ENCODE results near the gene HELT.

Gene HELT

GRCh38 chr4:185016946-185017758 is 1.1 kb upstream of the HELT start:
- Mint-ChIP-seq H3K4me3 (no peak overlapping the region), H3K9me3 (ENCODE audit: low read depth) (no peaks in the 10 kb centered on the region), H3K36me3 (no peaks in the 10 kb centered on the region), H3K27ac (peak overlapping the region; percentile 22), H3K4me1 (ENCODE audit: low read depth) (peaks cover 17% of the 10 kb centered on the region), H3K27me3 (peaks cover 47% of the 10 kb centered on the region)

- H3K27me3 Mint-ChIP-seq = peaks cover 48% of the 10 kb centered on the region
- peaks cover 17% of the 10 kb centered on the region for H3K4me1 Mint-ChIP-seq (ENCODE audit: low read depth)
- H3K9me3 Mint-ChIP-seq (ENCODE audit: low read depth) = no peaks in the 10 kb centered on the region
- H3K27ac Mint-ChIP-seq = no peak overlapping the region
- H3K36me3 Mint-ChIP-seq = no peaks in the 10 kb centered on the region
- H3K4me3 Mint-ChIP-seq = no peak overlapping the region
Observed at GRCh38 chr4:185018834-185019455, 655 bp downstream of the HELT start.

- no peaks in the 10 kb centered on the region for H3K36me3 Mint-ChIP-seq
- no peak overlapping the region for H3K4me3 Mint-ChIP-seq
- H3K27ac Mint-ChIP-seq = no peak overlapping the region
- H3K4me1 Mint-ChIP-seq (ENCODE audit: low read depth) = peaks cover 17% of the 10 kb centered on the region
- H3K9me3 Mint-ChIP-seq (ENCODE audit: low read depth) = no peaks in the 10 kb centered on the region
- peaks cover 48% of the 10 kb centered on the region for H3K27me3 Mint-ChIP-seq
Observed at GRCh38 chr4:185019456-185020292, 1.4 kb downstream of the HELT start.

- Mint-ChIP-seq H3K27me3 (peaks cover 47% of the 10 kb centered on the region), H3K27ac (no peak overlapping the region), H3K4me1 (ENCODE audit: low read depth) (peaks cover 17% of the 10 kb centered on the region), H3K9me3 (ENCODE audit: low read depth) (no peaks in the 10 kb centered on the region), H3K36me3 (no peaks in the 10 kb centered on the region), H3K4me3 (no peak overlapping the region)
Observed at GRCh38 chr4:185020293-185020808, 2.1 kb downstream of the HELT start.

GRCh38 chr4:185020863-185021761 is 2.8 kb downstream of the HELT start:
- no peak overlapping the region for H3K27ac Mint-ChIP-seq
- no peaks in the 10 kb centered on the region for H3K36me3 Mint-ChIP-seq
- peaks cover 17% of the 10 kb centered on the region for H3K4me1 Mint-ChIP-seq (ENCODE audit: low read depth)
- H3K4me3 Mint-ChIP-seq = no peak overlapping the region
- peaks cover 43% of the 10 kb centered on the region for H3K27me3 Mint-ChIP-seq
- H3K9me3 Mint-ChIP-seq (ENCODE audit: low read depth) = no peaks in the 10 kb centered on the region

- H3K9me3 Mint-ChIP-seq (ENCODE audit: low read depth) = no peaks in the 10 kb centered on the region
- no peak overlapping the region for H3K4me3 Mint-ChIP-seq
- H3K36me3 Mint-ChIP-seq = no peaks in the 10 kb centered on the region
- peaks cover 12% of the 10 kb centered on the region for H3K4me1 Mint-ChIP-seq (ENCODE audit: low read depth)
- H3K27ac Mint-ChIP-seq = no peak overlapping the region
- H3K27me3 Mint-ChIP-seq = peaks cover 46% of the 10 kb centered on the region
Observed at GRCh38 chr4:185023471-185023870, 5.2 kb downstream of the HELT start.

- Mint-ChIP-seq H3K27me3 (peaks cover 34% of the 10 kb centered on the region), H3K4me3 (no peak overlapping the region), H3K4me1 (ENCODE audit: low read depth) (no peaks in the 10 kb centered on the region), H3K9me3 (ENCODE audit: low read depth) (no peaks in the 10 kb centered on the region), H3K36me3 (no peaks in the 10 kb centered on the region), H3K27ac (no peak overlapping the region)
Observed at GRCh38 chr4:185028625-185029024, 10.3 kb downstream of the HELT start.

GRCh38 chr4:185031611-185032010 is 13.3 kb downstream of the HELT start:
- Mint-ChIP-seq H3K36me3 (no peaks in the 10 kb centered on the region), H3K4me3 (no peak overlapping the region), H3K9me3 (ENCODE audit: low read depth) (no peaks in the 10 kb centered on the region), H3K27ac (no peak overlapping the region), H3K27me3 (peaks cover 19% of the 10 kb centered on the region), H3K4me1 (ENCODE audit: low read depth) (no peaks in the 10 kb centered on the region)

- Mint-ChIP-seq H3K36me3 (no peaks in the 10 kb centered on the region), H3K4me1 (ENCODE audit: low read depth) (no peaks in the 10 kb centered on the region), H3K4me3 (no peak overlapping the region), H3K9me3 (ENCODE audit: low read depth) (no peaks in the 10 kb centered on the region), H3K27me3 (peaks cover 20% of the 10 kb centered on the region), H3K27ac (no peak overlapping the region)
Observed at GRCh38 chr4:185033072-185033471, 14.8 kb downstream of the HELT start.

- Mint-ChIP-seq H3K9me3 (ENCODE audit: low read depth) (no peaks in the 10 kb centered on the region), H3K36me3 (no peaks in the 10 kb centered on the region), H3K4me1 (ENCODE audit: low read depth) (no peaks in the 10 kb centered on the region), H3K27me3 (peaks cover 17% of the 10 kb centered on the region), H3K4me3 (no peak overlapping the region), H3K27ac (no peak overlapping the region)
Observed at GRCh38 chr4:185033950-185034349, 15.7 kb downstream of the HELT start.

GRCh38 chr4:185035284-185035683 is 17.0 kb downstream of the HELT start:
- Mint-ChIP-seq H3K9me3 (ENCODE audit: low read depth) (no peaks in the 10 kb centered on the region), H3K4me1 (ENCODE audit: low read depth) (peaks cover 4% of the 10 kb centered on the region), H3K4me3 (no peak overlapping the region), H3K36me3 (no peaks in the 10 kb centered on the region), H3K27ac (no peak overlapping the region), H3K27me3 (peaks cover 17% of the 10 kb centered on the region)

- H3K4me1 Mint-ChIP-seq (ENCODE audit: low read depth) = peaks cover 4% of the 10 kb centered on the region
- peaks cover 17% of the 10 kb centered on the region for H3K27me3 Mint-ChIP-seq
- H3K27ac Mint-ChIP-seq = no peak overlapping the region
- no peaks in the 10 kb centered on the region for H3K36me3 Mint-ChIP-seq
- no peaks in the 10 kb centered on the region for H3K9me3 Mint-ChIP-seq (ENCODE audit: low read depth)
- H3K4me3 Mint-ChIP-seq = no peak overlapping the region
Observed at GRCh38 chr4:185036019-185036418, 17.7 kb downstream of the HELT start.

GRCh38 chr4:185036842-185037241 is 18.6 kb downstream of the HELT start:
- no peak overlapping the region for H3K27ac Mint-ChIP-seq
- peaks cover 4% of the 10 kb centered on the region for H3K4me1 Mint-ChIP-seq (ENCODE audit: low read depth)
- no peaks in the 10 kb centered on the region for H3K36me3 Mint-ChIP-seq
- peaks cover 17% of the 10 kb centered on the region for H3K27me3 Mint-ChIP-seq
- no peak overlapping the region for H3K4me3 Mint-ChIP-seq
- no peaks in the 10 kb centered on the region for H3K9me3 Mint-ChIP-seq (ENCODE audit: low read depth)

All from activated naive CD8-positive, alpha-beta T cell (primary cell).